Mammary epithelial cell (primary cell): ENCODE data around the gene NOL4L.

Experiments used
- CTCF ChIP-seq, 2 donors: IDR thresholded peaks in 1 of 2; conservative IDR thresholded peaks in 1 of 2; 2 replicates each; pipeline ENCODE4 v1.5.1; 2011 to 2012; ENCODE audit warnings: inconsistent platforms in 2 of 2, low read length in 2 of 2, mild to moderate bottlenecking in 2 of 2, control low read depth in 1 of 2, low read depth in 1 of 2; ENCODE audit not compliant: insufficient read depth in 1 of 2; ENCODE audit errors: extremely low read depth in 1 of 2
- EZH2 ChIP-seq: IDR thresholded peaks from 2 replicates; pipeline ENCODE4 v1.6.1; 2012; ENCODE audit warnings: low read length, inconsistent platforms, borderline replicate concordance

- no peak for TF ChIP-seq CTCF (conservative IDR thresholded peaks at IDR 0.05 in 1 of 2, IDR thresholded peaks at IDR 0.05 in 1 of 2; ENCODE audit: extremely low read depth in 1 of 2, insufficient read depth in 1 of 2, low read depth in 1 of 2, low read length in 2 of 2)
- TF ChIP-seq EZH2, result no peak
Measured at GRCh38 chr20:32609111-32609773, 24.1 kb upstream of the NOL4L start.
